Mesangial cell (primary cell): ENCODE data around the gene TCF19. TPM values are rescaled to one million over a fixed set of nuclear protein-coding genes. Genes with fewer than 3 reads are reported as not detected.

Experiments
- total RNA-seq: library from RNA; depleted of rRNA; stranded (reverse); fragments of >200 nt; gene quantifications from 2 replicates; pipeline ENCODE4 v1.2.3, GENCODE V29; 2015

Gene TCF19, protein sequence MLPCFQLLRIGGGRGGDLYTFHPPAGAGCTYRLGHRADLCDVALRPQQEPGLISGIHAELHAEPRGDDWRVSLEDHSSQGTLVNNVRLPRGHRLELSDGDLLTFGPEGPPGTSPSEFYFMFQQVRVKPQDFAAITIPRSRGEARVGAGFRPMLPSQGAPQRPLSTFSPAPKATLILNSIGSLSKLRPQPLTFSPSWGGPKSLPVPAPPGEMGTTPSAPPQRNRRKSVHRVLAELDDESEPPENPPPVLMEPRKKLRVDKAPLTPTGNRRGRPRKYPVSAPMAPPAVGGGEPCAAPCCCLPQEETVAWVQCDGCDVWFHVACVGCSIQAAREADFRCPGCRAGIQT
- total RNA-seq: 10.9 and 61.3 TPM in 2 replicates

DNA sequence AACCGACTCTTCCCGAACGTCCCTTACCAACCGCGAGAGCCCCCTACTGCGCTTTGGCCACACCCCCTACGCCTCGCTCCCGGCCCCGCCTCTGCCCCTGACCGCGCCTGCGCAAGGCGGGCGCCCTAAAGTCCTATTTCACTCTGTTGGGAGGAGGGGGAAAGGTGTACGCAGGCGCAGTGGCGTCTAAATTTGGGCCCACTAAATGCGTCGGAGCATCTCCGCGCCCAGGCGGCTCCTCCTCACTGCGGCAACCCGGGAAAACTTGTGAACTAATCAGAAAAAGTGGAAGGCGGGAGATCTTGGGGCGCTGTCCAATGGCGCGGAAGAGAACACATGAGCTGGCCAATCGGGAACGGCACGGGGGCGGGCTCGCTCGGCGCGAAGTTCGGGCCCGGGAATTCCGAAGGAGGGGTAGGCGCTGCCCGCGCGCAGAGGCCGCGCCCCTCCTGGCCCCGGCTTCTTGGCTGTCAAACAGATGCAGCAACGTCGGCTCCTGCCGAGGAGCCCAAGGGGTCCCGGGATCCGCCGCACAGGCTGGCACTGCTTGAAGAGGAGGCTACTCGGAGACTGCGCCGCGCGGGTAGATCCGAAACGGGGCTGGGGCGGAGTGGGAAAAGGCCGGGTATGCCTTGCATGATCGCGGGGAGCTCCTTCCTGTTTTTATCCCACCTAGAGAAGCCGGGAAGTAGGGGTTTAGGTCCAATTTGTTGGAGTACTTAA is at the start of gene TCF19:
TSS of gene TCF19 (plus strand) at position 450 of the 723 bp plus-strand sequence. CDS start 881 bp downstream, outside the sequence.

DNA sequence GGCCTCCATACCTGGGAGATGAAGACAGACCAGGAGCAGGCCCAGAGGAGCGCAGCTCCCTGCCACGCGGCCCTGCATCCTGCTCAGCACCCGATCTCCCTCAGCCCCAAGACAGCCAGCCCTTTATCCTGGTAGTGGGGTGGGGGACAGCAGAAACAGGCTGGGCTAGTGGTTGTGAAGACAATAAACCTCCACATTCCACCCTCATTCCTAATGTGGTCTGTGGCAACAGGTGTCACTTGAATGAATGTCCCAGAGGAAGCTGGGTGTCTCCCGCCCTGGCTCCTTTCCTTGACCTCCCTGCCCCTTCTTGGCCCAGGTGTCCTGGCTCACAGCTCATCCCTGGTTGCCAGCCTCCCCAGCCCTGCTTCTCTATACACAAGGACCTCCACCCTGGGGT is 45.9 kb upstream of the TCF19 start, which contains the start of gene C6orf15:
TSS of gene C6orf15 (minus strand) at position 98 of the 400 bp plus-strand sequence. CDS start at position 78, 20 bp downstream.

DNA sequence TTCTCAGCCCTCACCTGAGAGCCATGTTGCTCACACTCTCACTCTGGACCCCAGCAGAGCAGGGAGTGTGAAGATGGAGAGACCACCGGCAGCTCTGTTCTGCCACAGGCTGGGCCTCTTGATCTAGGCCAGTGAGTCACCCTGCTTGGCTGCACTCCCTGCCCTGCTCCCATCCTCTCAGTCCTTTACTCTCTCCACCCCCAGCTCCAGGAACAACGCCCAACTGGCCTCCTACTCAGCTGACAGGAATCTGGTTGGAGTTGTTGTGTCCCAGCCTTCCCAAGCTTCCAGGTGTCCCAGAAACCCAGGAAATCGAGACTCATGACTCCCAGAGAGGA is 43.9 kb upstream of the TCF19 start, which contains the start of gene PSORS1C1:
TSS of gene PSORS1C1 (plus strand) at position 260 of the 338 bp plus-strand sequence. CDS start 14,833 bp downstream, outside the sequence.

DNA sequence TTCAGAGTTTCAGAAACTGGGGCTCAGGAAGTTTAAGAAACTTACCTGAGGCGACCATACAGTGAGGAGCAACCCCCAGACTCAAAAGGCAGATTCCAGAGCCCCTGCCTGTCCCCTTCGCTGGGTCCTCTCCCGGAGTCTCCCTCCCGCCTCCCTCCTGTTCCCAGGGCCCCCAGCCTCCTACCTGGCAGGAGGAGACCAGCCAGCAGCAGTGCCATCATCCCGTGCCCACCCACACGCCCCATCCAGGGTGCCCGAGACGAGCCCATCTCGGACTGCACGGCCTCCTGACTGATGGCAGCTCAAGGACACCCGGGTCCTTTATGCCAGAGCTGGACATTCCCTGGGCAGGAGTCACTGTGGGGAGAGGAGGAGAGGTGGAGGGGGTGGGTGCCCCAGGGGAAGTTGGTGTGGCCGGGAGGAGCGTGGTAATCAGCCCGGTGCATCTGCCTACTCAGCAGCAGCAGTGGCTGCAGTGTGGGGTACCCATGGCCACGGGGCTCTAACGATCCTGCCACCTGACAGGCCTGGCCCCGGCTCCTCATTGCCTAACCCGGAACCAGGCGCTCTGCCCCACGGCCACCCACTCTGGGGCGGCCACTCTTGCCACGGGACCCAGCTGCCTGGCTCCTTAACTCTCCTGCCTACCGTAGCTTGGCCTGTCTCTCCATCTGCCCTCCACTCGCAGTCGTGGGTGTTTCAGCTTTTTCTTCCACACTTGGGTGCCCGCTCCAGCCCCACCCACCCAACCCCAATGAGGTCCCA is 38.1 kb upstream of the TCF19 start, which contains the start of gene CDSN:
TSS of gene CDSN (minus strand) at position 296 of the 765 bp plus-strand sequence. CDS start at position 269, 27 bp downstream.

DNA sequence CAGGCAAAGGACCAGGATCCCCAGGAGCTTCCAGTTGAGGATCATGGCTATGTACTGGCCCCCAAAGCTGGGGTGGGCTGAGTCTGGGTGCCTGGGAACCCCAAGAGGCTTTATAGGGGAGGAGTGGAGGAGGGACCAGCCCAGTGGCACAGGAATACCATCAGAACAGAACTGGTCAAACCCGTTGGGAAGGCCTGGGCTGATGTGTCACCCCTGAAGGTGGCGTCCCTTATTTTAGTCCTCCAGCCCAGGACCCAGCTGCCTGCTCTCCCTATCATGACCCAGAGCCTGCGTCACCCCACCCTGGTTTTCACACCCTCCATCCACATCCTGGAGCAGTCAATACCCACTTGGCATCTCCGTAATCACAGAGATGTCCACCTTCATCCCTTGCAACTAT is 19.4 kb upstream of the TCF19 start, which contains the start of gene PSORS1C2:
TSS of gene PSORS1C2 (minus strand) at position 85 of the 400 bp plus-strand sequence. CDS start at position 45, 40 bp downstream.

DNA sequence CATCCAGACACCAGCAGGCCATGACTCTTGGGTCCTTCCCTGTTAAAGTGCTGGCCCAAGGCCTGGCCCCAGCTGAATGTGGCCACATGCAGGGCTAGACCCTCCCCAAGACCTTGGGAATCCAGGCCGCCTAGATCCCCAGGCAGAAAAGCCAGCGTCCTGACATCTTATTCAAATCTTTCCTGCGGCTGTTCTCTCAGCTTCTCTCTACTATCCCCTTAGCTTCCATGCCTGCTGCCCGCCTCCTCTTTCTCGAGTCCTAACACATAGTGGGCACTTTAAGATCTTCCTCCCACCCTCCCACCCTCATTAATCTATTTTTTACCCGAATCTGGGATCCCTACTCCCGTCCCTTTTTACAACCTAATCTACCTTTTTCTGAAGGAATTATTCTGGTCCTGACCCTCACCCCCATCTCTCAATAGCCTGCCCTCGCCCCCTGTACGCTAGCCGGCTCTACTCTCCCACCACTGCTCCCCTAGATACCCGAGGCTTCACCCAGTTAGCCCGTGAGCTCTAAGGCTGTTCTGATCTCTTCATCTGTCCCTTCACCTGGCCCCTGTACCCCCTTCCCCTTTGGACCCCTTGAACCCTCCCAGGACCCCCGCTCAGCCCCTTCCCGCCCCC is 763 bp upstream of the TCF19 start, which contains the start of gene CCHCR1:
TSS of gene CCHCR1 (minus strand) at position 290 of the 627 bp plus-strand sequence. CDS start at position 88, 202 bp downstream.

DNA sequence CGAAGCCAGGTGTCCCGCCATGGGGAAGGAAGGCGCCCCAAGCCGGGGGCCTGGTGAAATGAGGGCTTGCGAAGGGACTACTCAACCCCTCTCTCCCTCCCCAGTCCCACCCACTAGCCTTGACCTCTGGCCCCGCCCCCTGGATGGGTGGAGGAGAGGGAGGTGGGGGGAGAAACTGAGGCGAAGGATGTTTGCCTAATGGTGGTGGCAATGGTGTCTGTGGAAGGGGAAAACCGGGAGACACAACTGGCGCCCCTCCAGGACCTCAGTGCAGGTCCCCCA is 12.2 kb downstream of the TCF19 start, which contains the start of gene POU5F1:
TSS of gene POU5F1 (minus strand) at position 83 of the 282 bp plus-strand sequence. CDS start at position 21, 62 bp downstream.

Other genes with a start within 250 kb of the TCF19 start
- 26.1 and 43.4 TPM in 2 replicates for gene VARS2, start 244.4 kb upstream of the TCF19 start, total RNA-seq
- not detected in 2 replicates for gene SFTA2, start 226.4 kb upstream of the TCF19 start, total RNA-seq
- not detected in 2 replicates for gene MUCL3, start 217.6 kb upstream of the TCF19 start, total RNA-seq
- gene MUC21, start 174.9 kb upstream of the TCF19 start, total RNA-seq: not detected in 2 replicates
- gene MUC22, start 148.1 kb upstream of the TCF19 start, total RNA-seq: not detected in 2 replicates
- 0.13 and 2.0 TPM in 2 replicates for gene C6orf15, start 46.0 kb upstream of the TCF19 start, total RNA-seq
- 0.49 and 1.4 TPM in 2 replicates for gene PSORS1C1, start 43.8 kb upstream of the TCF19 start, total RNA-seq
- gene CDSN, start 38.1 kb upstream of the TCF19 start, total RNA-seq: 0.25 TPM in 1 of 2 replicates, not detected in the other
- not detected in 2 replicates for gene PSORS1C2, start 19.5 kb upstream of the TCF19 start, total RNA-seq
- gene CCHCR1, start 787 bp upstream of the TCF19 start, total RNA-seq: 20.0 and 26.2 TPM in 2 replicates
- 4.4 and 7.2 TPM in 2 replicates for gene POU5F1, start 12.1 kb downstream of the TCF19 start, total RNA-seq
- 114 and 130 TPM in 2 replicates for gene HLA-C, start 113.5 kb downstream of the TCF19 start, total RNA-seq
- 50.8 and 163 TPM in 2 replicates for gene HLA-B, start 198.6 kb downstream of the TCF19 start, total RNA-seq
- 29.4 and 71.7 TPM in 2 replicates for gene MICA, start 245.0 kb downstream of the TCF19 start, total RNA-seq